GM21526 (cell line): Measurements from ENCODE around the gene PTPRN2.

Experiments
- ATAC-seq: cut with Tn5 transposase; IDR thresholded peaks from one replicate; pipeline ENCODE4 v1.9.1; 2021; ENCODE audit warnings: moderate library complexity; ENCODE audit not compliant: unreplicated experiment, low FRiP score

The PTPRN2 gene

GRCh38 chr7:158252837-158253669, 334.6 kb downstream of the PTPRN2 start:
- ATAC-seq: no peak

GRCh38 chr7:158252081-158252836, 335.4 kb downstream of the PTPRN2 start:
- no peak for ATAC-seq

- no peak for ATAC-seq
Observed at GRCh38 chr7:158251061-158251965, 336.3 kb downstream of the PTPRN2 start.

- ATAC-seq: no peak
Observed at GRCh38 chr7:158249692-158250091, 337.9 kb downstream of the PTPRN2 start.

- ATAC-seq: no peak
Observed at GRCh38 chr7:158248816-158249215, 338.8 kb downstream of the PTPRN2 start.

- ATAC-seq: no peak
Observed at GRCh38 chr7:158247758-158248487, 339.7 kb downstream of the PTPRN2 start.

GRCh38 chr7:158246960-158247673, 340.5 kb downstream of the PTPRN2 start:
- no peak for ATAC-seq

- no peak for ATAC-seq
Observed at GRCh38 chr7:158246272-158246959, 341.2 kb downstream of the PTPRN2 start.

- ATAC-seq: no peak
Observed at GRCh38 chr7:158245724-158246041, 341.9 kb downstream of the PTPRN2 start.

GRCh38 chr7:158244873-158245723, 342.5 kb downstream of the PTPRN2 start:
- no peak for ATAC-seq

GRCh38 chr7:158244430-158244829, 343.2 kb downstream of the PTPRN2 start:
- no peak for ATAC-seq

- no peak for ATAC-seq
Observed at GRCh38 chr7:158241919-158242318, 345.7 kb downstream of the PTPRN2 start.

GRCh38 chr7:158240801-158241200, 346.8 kb downstream of the PTPRN2 start:
- no peak for ATAC-seq

GRCh38 chr7:158239290-158239981, 348.2 kb downstream of the PTPRN2 start:
- no peak for ATAC-seq

- ATAC-seq: no peak
Observed at GRCh38 chr7:158238616-158239289, 348.9 kb downstream of the PTPRN2 start.

GRCh38 chr7:158237672-158238335, 349.8 kb downstream of the PTPRN2 start:
- no peak for ATAC-seq
